B cell (primary cell): ENCODE results near the gene TRIM56. TPM values are rescaled to one million over a fixed set of nuclear protein-coding genes. Genes with fewer than 3 reads are reported as not detected.

Source experiments
- ATAC-seq: fragments of 200-7000 bp; cut with Tn5 transposase; one replicate; pipeline ENCODE4 v1.10.0; 2021; ENCODE audit warnings: low read depth, mild to moderate bottlenecking, moderate number of reproducible peaks, moderate library complexity
- CTCF ChIA-PET: fragments of 350-600 bp; sonication (Branson Sonifier 250); formaldehyde crosslinking; loops from one replicate; lab custom pipeline; 2021; ENCODE audit warnings: antibody characterized with exemption, inconsistent platforms; lab: Charles Lee
- POLR2A ChIA-PET: fragments of 350-600 bp; sonication (Branson Sonifier 250); formaldehyde crosslinking; loops from one replicate; lab custom pipeline; 2021; ENCODE audit warnings: antibody characterized with exemption; lab: Charles Lee
- DNase-seq: peaks from one replicate; pipeline ENCODE4 v3.0.0; 2013
- H2AFZ ChIP-seq: 2 replicates; pipeline ENCODE4 v1.6.1; 2012; ENCODE audit warnings: mild to moderate bottlenecking, low read depth, low read length; ENCODE audit not compliant: insufficient read depth, poor library complexity, severe bottlenecking
- H3K27ac ChIP-seq, 2 donors: 1 replicate in 1 of 2; 2 replicates in 1 of 2; pipeline ENCODE4 v1.5.1; 2012 to 2013; ENCODE audit warnings: low read length in 2 of 2, mild to moderate bottlenecking in 2 of 2, moderate library complexity in 1 of 2
- H3K27me3 ChIP-seq, 4 experiments: fragments of 200-600 bp in 1 of 4; sonication (generic) in 1 of 4; replicated peaks in 1 of 4; 1 replicate in 2 of 4; 2 replicates in 2 of 4; pipeline versions ENCODE4 v1.6.1 to v1.7.0; 2013 to 2016; ENCODE audit warnings: low read length in 3 of 4, mild to moderate bottlenecking in 2 of 4, mixed read lengths in 1 of 4, moderate library complexity in 1 of 4; ENCODE audit not compliant: insufficient read depth in 4 of 4, control insufficient read depth in 3 of 4; ENCODE audit errors: control extremely low read depth in 1 of 4
- H3K36me3 ChIP-seq, 2 experiments: replicated peaks in 1 of 2; 1 replicate in 1 of 2; 2 replicates in 1 of 2; pipeline versions ENCODE4 v1.6.1 to v1.7.1; 2013; ENCODE audit warnings: low read length in 1 of 2; ENCODE audit not compliant: insufficient read depth in 2 of 2, control insufficient read depth in 1 of 2; ENCODE audit errors: control extremely low read depth in 1 of 2, extremely low read depth in 1 of 2
- H3K4me1 ChIP-seq, 2 donors: fragments of 200-600 bp in 1 of 2; sonication (generic) in 1 of 2; 1 replicate in 1 of 2; 2 replicates in 1 of 2; pipeline versions ENCODE4 v1.5.1 to v1.6.1; 2013 to 2017; ENCODE audit warnings: low read length in 2 of 2; ENCODE audit not compliant: control insufficient read depth in 2 of 2, insufficient read depth in 2 of 2
- H3K4me2 ChIP-seq: replicated peaks from 2 replicates; pipeline ENCODE3; 2012; ENCODE audit warnings: mild to moderate bottlenecking, low read depth, low read length; ENCODE audit not compliant: poor library complexity, severe bottlenecking
- H3K4me3 ChIP-seq, 5 experiments: fragments of 200-600 bp in 1 of 5; sonication (generic) in 1 of 5; 1 replicate in 3 of 5; 2 replicates in 2 of 5; pipeline versions ENCODE4 v1.5.1 to v1.7.0; 2011 to 2016; ENCODE audit warnings: low read length in 4 of 5, mild to moderate bottlenecking in 4 of 5, low read depth in 2 of 5, control low read depth in 1 of 5, moderate library complexity in 1 of 5; ENCODE audit not compliant: insufficient read depth in 1 of 5; ENCODE audit errors: control extremely low read depth in 1 of 5, extremely low read depth in 1 of 5
- H3K79me2 ChIP-seq: fragments of 200-600 bp; sonication (generic); one replicate; pipeline ENCODE4 v1.6.0; 2016; ENCODE audit warnings: low read length; ENCODE audit not compliant: control insufficient read depth, insufficient read depth
- H3K9ac ChIP-seq: fragments of 200-600 bp; sonication (generic); 2 replicates; pipeline ENCODE4 v1.6.1; 2017; ENCODE audit warnings: mild to moderate bottlenecking, low read length, moderate library complexity
- H3K9me3 ChIP-seq, 3 donors: one replicate each; pipeline versions ENCODE4 v1.6.1 to v1.7.1; 2013; ENCODE audit warnings: low read length in 2 of 3; ENCODE audit not compliant: control insufficient read depth in 2 of 3, insufficient read depth in 1 of 3; ENCODE audit errors: control extremely low read depth in 1 of 3
- H4K20me1 ChIP-seq: 2 replicates; pipeline ENCODE4 v1.6.0; 2012; ENCODE audit warnings: mild to moderate bottlenecking, low read length; ENCODE audit not compliant: insufficient read depth, control insufficient read depth, poor library complexity, severe bottlenecking
- H3K27ac Mint-ChIP-seq: one replicate; pipeline ENCODE4 v1.8.0; 2021; ENCODE audit warnings: mixed read lengths
- H3K27me3 Mint-ChIP-seq: one replicate; pipeline ENCODE4 v1.8.0; 2021; ENCODE audit warnings: mixed read lengths
- H3K4me1 Mint-ChIP-seq: one replicate; pipeline ENCODE4 v1.8.0; 2021; ENCODE audit warnings: mixed read lengths
- H3K4me3 Mint-ChIP-seq: one replicate; pipeline ENCODE4 v1.8.0; 2021; ENCODE audit warnings: mixed read lengths
- H3K9me3 Mint-ChIP-seq: one replicate; pipeline ENCODE4 v1.8.0; 2022; ENCODE audit warnings: mixed read lengths; ENCODE audit not compliant: insufficient read depth
- EZH2 ChIP-seq: IDR thresholded peaks from 2 replicates; pipeline ENCODE4 v1.6.1; 2012; ENCODE audit warnings: borderline replicate concordance, low read depth, mild to moderate bottlenecking, moderate library complexity, low read length; ENCODE audit not compliant: insufficient read depth, poor library complexity, severe bottlenecking
- WGBS: methylation state at CpG from one replicate; pipeline ENCODE4 v1.1.5; 2013; ENCODE audit warnings: missing lambda C conversion rate; ENCODE audit not compliant: insufficient coverage; 5-methylcytosine and 5-hydroxymethylcytosine counted together
- intact Hi-C: fragments of 100-400 bp; cut with micrococcal nuclease; formaldehyde crosslinking; loops from one replicate; pipeline ENCODE4 v1.10.0; 2022
- polyA plus RNA-seq: library from polyadenylated mRNA; depleted of rRNA; stranded (reverse); fragments of >200 nt; gene quantifications from 2 replicates; pipeline ENCODE4 v1.2.3, GENCODE V29; 2012
- total RNA-seq, 2 donors: library from RNA; stranded (reverse); fragments of 120-200 nt in 1 of 2; gene quantifications; 1 replicate in 1 of 2; 2 replicates in 1 of 2; pipeline versions ENCODE4 v1.2.3 to v1.2.4, GENCODE V29; 2013 to 2022
- TF ChIP-seq, protein P1 (sequence below): fragments of 200-600 bp; IDR thresholded peaks from one replicate; pipeline ENCODE4 v1.8.0; 2022; ENCODE audit warnings: antibody characterized with exemption, mild to moderate bottlenecking

Gene TRIM56
- total and polyA plus RNA-seq, 2 donors (not counting 1 experiment from before 2014, with no cell fraction given), result 8.4 to 85.7 TPM

DNA sequence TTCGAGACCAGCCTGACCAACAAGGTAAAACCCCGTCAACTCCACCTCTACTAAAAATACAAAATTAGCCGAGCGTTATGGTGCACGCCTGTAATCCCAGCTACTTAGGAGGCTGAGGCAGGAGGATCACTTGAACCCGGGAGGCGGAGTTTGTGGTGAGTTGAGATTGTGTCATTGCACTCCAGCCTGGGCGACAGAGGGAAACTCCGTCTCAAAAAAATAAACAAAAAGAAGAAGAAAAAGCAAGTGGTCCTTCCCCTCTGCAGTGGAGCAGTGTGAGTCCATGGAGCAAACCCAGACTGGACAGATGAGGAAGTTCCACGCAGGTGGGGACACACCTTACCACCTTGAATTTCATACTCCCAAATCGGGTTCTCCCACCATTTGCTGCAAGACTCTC lies 28.6 kb downstream of the TRIM56 start:
- Histone ChIP-seq H3K9ac (no peak overlapping the region), H3K27ac (no peak overlapping the region), H3K4me1 (no peaks in the 10 kb centered on the region), H3K36me3 (no peaks in the 10 kb centered on the region), H4K20me1 (no peaks in the 10 kb centered on the region), H2AFZ (no peak overlapping the region), H3K9me3 (peaks cover 0 to 3% (median 0%) of the 10 kb centered on the region in 3 donors), H3K4me3 (no peak overlapping the region), H3K79me2 (no peaks in the 10 kb centered on the region), H3K4me2 (no peak overlapping the region), H3K27me3 (no peaks in the 10 kb centered on the region)
- DNase-seq (no peak), ATAC-seq (no peak)
- 68% methylated on average over 3 of the region's 11 CpGs for whole genome bisulfite sequencing
- H3K27ac Mint-ChIP-seq, result no peak overlapping the region
- ChIA-PET POLR2A (no interaction called here), CTCF (no interaction called here)
- peaks cover 11% of the 10 kb centered on the region for H3K27me3 Mint-ChIP-seq
- intact Hi-C loops, result no loop called here
- no peaks in the 10 kb centered on the region for H3K9me3 Mint-ChIP-seq
- no peaks in the 10 kb centered on the region for H3K4me1 Mint-ChIP-seq
- no peak overlapping the region for H3K4me3 Mint-ChIP-seq
- TF ChIP-seq, protein P1, sequence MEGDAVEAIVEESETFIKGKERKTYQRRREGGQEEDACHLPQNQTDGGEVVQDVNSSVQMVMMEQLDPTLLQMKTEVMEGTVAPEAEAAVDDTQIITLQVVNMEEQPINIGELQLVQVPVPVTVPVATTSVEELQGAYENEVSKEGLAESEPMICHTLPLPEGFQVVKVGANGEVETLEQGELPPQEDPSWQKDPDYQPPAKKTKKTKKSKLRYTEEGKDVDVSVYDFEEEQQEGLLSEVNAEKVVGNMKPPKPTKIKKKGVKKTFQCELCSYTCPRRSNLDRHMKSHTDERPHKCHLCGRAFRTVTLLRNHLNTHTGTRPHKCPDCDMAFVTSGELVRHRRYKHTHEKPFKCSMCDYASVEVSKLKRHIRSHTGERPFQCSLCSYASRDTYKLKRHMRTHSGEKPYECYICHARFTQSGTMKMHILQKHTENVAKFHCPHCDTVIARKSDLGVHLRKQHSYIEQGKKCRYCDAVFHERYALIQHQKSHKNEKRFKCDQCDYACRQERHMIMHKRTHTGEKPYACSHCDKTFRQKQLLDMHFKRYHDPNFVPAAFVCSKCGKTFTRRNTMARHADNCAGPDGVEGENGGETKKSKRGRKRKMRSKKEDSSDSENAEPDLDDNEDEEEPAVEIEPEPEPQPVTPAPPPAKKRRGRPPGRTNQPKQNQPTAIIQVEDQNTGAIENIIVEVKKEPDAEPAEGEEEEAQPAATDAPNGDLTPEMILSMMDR, result no peak
- TF ChIP-seq EZH2, result no peak

DNA sequence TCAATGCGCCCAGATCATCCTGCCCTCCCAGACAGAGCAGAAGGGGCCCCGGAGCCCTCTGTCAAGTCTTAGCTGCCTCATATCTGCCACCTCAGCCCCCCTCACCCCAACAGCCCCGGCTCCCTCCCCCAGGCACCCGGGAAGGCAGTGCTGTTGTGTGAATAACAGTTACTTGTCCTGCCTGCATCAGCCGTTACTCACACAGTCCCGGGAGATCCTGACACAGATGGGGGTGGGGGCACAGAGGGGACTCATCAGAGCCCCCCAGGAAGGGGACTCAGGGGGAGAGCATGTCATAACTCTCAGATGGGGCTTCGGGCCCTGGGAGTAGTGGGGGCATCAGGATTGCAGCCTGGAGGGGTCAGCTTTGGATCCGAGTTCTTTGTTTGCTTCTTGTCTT lies 29.2 kb downstream of the TRIM56 start:
- Mint-ChIP-seq H3K4me3 (no peak overlapping the region), H3K4me1 (no peaks in the 10 kb centered on the region), H3K27me3 (peaks cover 13% of the 10 kb centered on the region), H3K9me3 (no peaks in the 10 kb centered on the region), H3K27ac (no peak overlapping the region)
- no peak overlapping the region for H3K27ac ChIP-seq
- DNase-seq (no peak), ATAC-seq (no peak)
- H3K4me3 ChIP-seq, result no peak overlapping the region
- peaks cover 0 to 3% (median 0%) of the 10 kb centered on the region in 3 donors for H3K9me3 ChIP-seq
- TF ChIP-seq, protein P1, result no peak
- no peak for TF ChIP-seq EZH2
- H2AFZ ChIP-seq, result no peak overlapping the region
- WGBS, result 63% methylated on average over 2 of the region's 8 CpGs
- H3K27me3 ChIP-seq, result no peaks in the 10 kb centered on the region
- no peaks in the 10 kb centered on the region for H4K20me1 ChIP-seq
- no peak overlapping the region for H3K4me2 ChIP-seq
- ChIA-PET CTCF (no interaction called here), POLR2A (no interaction called here)
- H3K4me1 ChIP-seq, result no peaks in the 10 kb centered on the region
- no peaks in the 10 kb centered on the region for H3K79me2 ChIP-seq
- H3K36me3 ChIP-seq, result no peaks in the 10 kb centered on the region
- intact Hi-C loops, result no loop called here
- H3K9ac ChIP-seq, result no peak overlapping the region
